Endothelial cell (in vitro differentiated cells): Measurements from ENCODE around the gene JAK2. TPM values are rescaled to one million over a fixed set of nuclear protein-coding genes. Genes with fewer than 3 reads are reported as not detected.
A peak's percentile ranks its signal among the peaks of the same experiment; 100 is the strongest.

Experiments used
- DNase-seq: peaks from one replicate; pipeline ENCODE4 v3.0.0; 2021; ENCODE audit warnings: low spot score
- H3K27ac Mint-ChIP-seq: one replicate; pipeline ENCODE4 v1.8.0; 2021; ENCODE audit warnings: mixed read lengths, inconsistent platforms; ENCODE audit not compliant: unreplicated experiment
- H3K27me3 Mint-ChIP-seq: one replicate; pipeline ENCODE4 v1.8.0; 2021; ENCODE audit warnings: mild to moderate bottlenecking, moderate library complexity, mixed read lengths, inconsistent platforms; ENCODE audit not compliant: unreplicated experiment
- H3K36me3 Mint-ChIP-seq: one replicate; pipeline ENCODE4 v1.8.0; 2021; ENCODE audit warnings: mild to moderate bottlenecking, low read depth, mixed read lengths, inconsistent platforms; ENCODE audit not compliant: unreplicated experiment
- H3K4me1 Mint-ChIP-seq: one replicate; pipeline ENCODE4 v1.8.0; 2021; ENCODE audit warnings: mild to moderate bottlenecking, mixed read lengths, inconsistent platforms; ENCODE audit not compliant: unreplicated experiment
- H3K4me3 Mint-ChIP-seq: one replicate; pipeline ENCODE4 v1.8.0; 2021; ENCODE audit warnings: mild to moderate bottlenecking, mixed read lengths, inconsistent platforms; ENCODE audit not compliant: unreplicated experiment
- H3K9me3 Mint-ChIP-seq: one replicate; pipeline ENCODE4 v1.8.0; 2021; ENCODE audit warnings: mixed read lengths, inconsistent platforms; ENCODE audit not compliant: unreplicated experiment
- CTCF ChIP-seq: fragments of 200-600 bp; sonication (generic); IDR thresholded peaks from one replicate; pipeline ENCODE4 v1.5.0; 2021; ENCODE audit warnings: antibody characterized with exemption; ENCODE audit not compliant: unreplicated experiment
- long read RNA-seq: library from polyadenylated mRNA; unstranded; transcript quantifications from one replicate; pipeline ENCODE4 v2.0.0, GENCODE V29; 2020; ENCODE audit not compliant: unreplicated experiment
- total RNA-seq: library from RNA; stranded (reverse); fragmentation: NEBNext Ultra II Directional; extraction: Animal tissue kit (Norgen Biotek cat#: 25700); gene quantifications from one replicate; pipeline ENCODE4 v1.2.1, GENCODE V29; 2021; ENCODE audit not compliant: unreplicated experiment

Gene JAK2
- total RNA-seq: 9.4 TPM
- long read RNA-seq, partial matches to known transcripts: 2 of 3 reads
- long read RNA-seq, other reads (novel, unspliced or antisense): 1 of 3 reads

DNA sequence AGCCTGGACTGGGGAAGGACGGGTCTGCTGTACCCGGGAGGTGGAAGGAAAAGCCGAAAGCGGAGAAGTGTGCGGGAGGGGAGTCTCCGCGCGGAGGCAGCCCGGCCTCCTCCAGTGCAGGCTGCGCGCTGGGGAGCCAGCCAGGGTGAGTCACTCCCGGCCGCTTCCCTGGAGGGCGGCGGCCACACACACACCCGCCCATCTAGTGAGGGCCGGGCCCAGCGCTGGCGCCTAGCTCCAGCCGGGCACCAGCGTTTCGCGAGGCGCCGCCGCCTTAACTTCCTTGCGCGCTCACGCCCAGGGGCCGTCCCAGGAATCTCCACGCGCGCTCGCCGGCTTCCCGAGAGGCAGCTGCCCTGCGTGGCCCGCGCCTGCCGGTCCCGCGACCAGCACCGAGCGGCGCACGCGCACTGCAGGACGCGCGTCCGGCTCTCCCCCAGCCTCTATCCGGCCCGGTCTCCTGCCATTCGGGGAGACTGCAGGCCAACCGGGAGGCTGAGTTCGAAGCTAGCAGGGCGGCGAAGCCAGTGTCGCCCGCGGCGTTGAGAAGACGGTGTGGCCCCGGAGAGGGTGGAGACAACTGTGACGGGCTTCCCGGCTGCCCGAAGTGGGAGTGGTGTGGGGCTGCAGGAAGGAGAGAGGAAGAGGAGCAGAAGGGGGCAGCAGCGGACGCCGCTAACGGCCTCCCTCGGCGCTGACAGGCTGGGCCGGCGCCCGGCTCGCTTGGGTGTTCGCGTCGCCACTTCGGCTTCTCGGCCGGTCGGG, at the start of gene JAK2:
Gene JAK2, plus strand, starts transcription at position 652 of the 765 bp plus-strand sequence. CDS start 36,716 bp downstream, outside the sequence.
- DNase-seq: peak; percentile 86
- Mint-ChIP-seq H3K36me3 (peaks cover 6% of the 10 kb centered on the region), H3K27me3 (peaks cover 7% of the 10 kb centered on the region), H3K4me1 (peaks cover 22% of the 10 kb centered on the region), H3K4me3 (peak within 1 kb of the TSS; percentile 96), H3K27ac (peak within 1 kb of the TSS; percentile 88), H3K9me3 (no peaks in the 10 kb centered on the region)
- peak; percentile 31 for TF ChIP-seq CTCF

DNA sequence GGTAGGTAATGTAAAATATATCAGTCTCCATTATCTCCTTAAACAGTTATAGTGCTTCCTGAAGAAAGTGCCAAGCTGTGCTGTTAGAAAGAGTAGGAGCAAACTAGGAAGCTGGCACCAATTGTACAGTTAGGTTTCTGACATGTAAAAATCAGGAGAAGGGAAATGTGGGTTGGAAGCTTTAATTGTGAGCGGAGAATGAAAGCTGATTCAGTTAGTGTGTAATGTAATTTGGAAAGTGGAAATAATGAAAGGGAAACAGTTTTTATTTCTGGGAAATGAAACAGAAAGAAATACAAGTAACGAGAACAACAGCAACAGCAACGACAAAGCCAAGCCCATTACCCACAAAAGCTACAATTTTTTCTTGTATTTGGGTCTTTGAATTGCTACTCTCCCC, 48.8 kb upstream of the JAK2 start:
- no peaks in the 10 kb centered on the region for H3K36me3 Mint-ChIP-seq
- TF ChIP-seq CTCF: no peak
- H3K27me3 Mint-ChIP-seq: no peaks in the 10 kb centered on the region
- no peak overlapping the region for H3K27ac Mint-ChIP-seq
- H3K9me3 Mint-ChIP-seq: no peaks in the 10 kb centered on the region
- no peak for DNase-seq
- peaks cover 19% of the 10 kb centered on the region for H3K4me1 Mint-ChIP-seq
- H3K4me3 Mint-ChIP-seq: no peak overlapping the region

GRCh38 chr9:4936823-4937222, 48.2 kb upstream of the JAK2 start:
- H3K27ac Mint-ChIP-seq: no peak overlapping the region
- DNase-seq: no peak
- H3K36me3 Mint-ChIP-seq: no peaks in the 10 kb centered on the region
- H3K27me3 Mint-ChIP-seq: no peaks in the 10 kb centered on the region
- TF ChIP-seq CTCF: no peak
- no peaks in the 10 kb centered on the region for H3K9me3 Mint-ChIP-seq
- H3K4me1 Mint-ChIP-seq: peaks cover 19% of the 10 kb centered on the region
- H3K4me3 Mint-ChIP-seq: no peak overlapping the region

DNA sequence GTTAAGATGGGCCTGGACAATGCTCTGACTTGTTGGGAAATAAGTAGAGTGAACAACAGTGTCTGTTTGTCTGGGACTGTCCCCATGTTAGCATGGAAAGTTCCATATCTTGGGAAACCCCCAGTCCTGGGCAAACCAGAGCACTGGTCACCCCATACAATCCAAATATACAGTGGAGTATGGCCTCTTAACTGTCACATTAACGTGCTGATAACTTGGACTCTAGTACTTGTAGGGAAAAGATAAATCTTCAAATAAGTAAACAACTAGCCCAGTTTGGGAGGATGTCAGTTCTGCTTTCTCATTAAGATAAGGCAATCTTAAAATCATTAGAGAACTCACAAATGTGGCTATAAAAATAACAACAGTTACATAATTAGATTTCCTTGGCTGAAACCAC, 47.6 kb upstream of the JAK2 start:
- Mint-ChIP-seq H3K4me1 (peaks cover 19% of the 10 kb centered on the region), H3K36me3 (no peaks in the 10 kb centered on the region), H3K27ac (no peak overlapping the region)

More for the DNA sequence above, 47.6 kb upstream of the JAK2 start:
- TF ChIP-seq CTCF: no peak
- Mint-ChIP-seq H3K9me3 (no peaks in the 10 kb centered on the region), H3K27me3 (no peaks in the 10 kb centered on the region), H3K4me3 (no peak overlapping the region)
- no peak for DNase-seq
